ENCODE measurements around the gene PLPPR5. TPM values are rescaled to one million over a fixed set of nuclear protein-coding genes. Genes with fewer than 3 reads are reported as not detected.

PLPPR5 gene
- total RNA-seq, 1 donor from 2014 or later: not detected

GRCh38 chr1:98991127-98992012 lies 13.3 kb downstream of the PLPPR5 start:
- Mint-ChIP-seq H3K4me1 (ENCODE audit: low read depth) (peaks cover 8% of the 10 kb centered on the region), H3K4me3 (no peak overlapping the region), H3K27me3 (ENCODE audit: insufficient read depth) (peaks cover 1% of the 10 kb centered on the region), H3K9me3 (no peaks in the 10 kb centered on the region), H3K36me3 (ENCODE audit: low read depth) (no peaks in the 10 kb centered on the region), H3K27ac (peak overlapping the region; percentile 25)
- intact Hi-C loops (cut with micrococcal nuclease): loop anchor here (1.0 kb wide), 1 partner anchor 197 kb away; no protein-coding TSS in a partner anchor
- no peak for DNase-seq (ENCODE audit: low spot score)

- H3K36me3 Mint-ChIP-seq (ENCODE audit: low read depth): no peaks in the 10 kb centered on the region
- no peaks in the 10 kb centered on the region for H3K9me3 Mint-ChIP-seq
- peaks cover 1% of the 10 kb centered on the region for H3K27me3 Mint-ChIP-seq (ENCODE audit: insufficient read depth)
- intact Hi-C loops (cut with micrococcal nuclease): no loop called here
- DNase-seq (ENCODE audit: low spot score): no peak
- peaks cover 8% of the 10 kb centered on the region for H3K4me1 Mint-ChIP-seq (ENCODE audit: low read depth)
- no peak overlapping the region for H3K4me3 Mint-ChIP-seq
- H3K27ac Mint-ChIP-seq: no peak overlapping the region
These were observed 15.1 kb downstream of the PLPPR5 start for GRCh38 chr1:98989556-98989907.

- Mint-ChIP-seq H3K27ac (no peak overlapping the region), H3K4me3 (no peak overlapping the region), H3K4me1 (ENCODE audit: low read depth) (peaks cover 8% of the 10 kb centered on the region), H3K36me3 (ENCODE audit: low read depth) (no peaks in the 10 kb centered on the region), H3K27me3 (ENCODE audit: insufficient read depth) (peaks cover 1% of the 10 kb centered on the region), H3K9me3 (no peaks in the 10 kb centered on the region)
- no peak for DNase-seq (ENCODE audit: low spot score)
- intact Hi-C loops (cut with micrococcal nuclease): no loop called here
These were observed 15.6 kb downstream of the PLPPR5 start for GRCh38 chr1:98988904-98989555.

GRCh38 chr1:98985687-98986086 lies 19.0 kb downstream of the PLPPR5 start:
- Mint-ChIP-seq H3K9me3 (no peaks in the 10 kb centered on the region), H3K36me3 (ENCODE audit: low read depth) (no peaks in the 10 kb centered on the region), H3K4me3 (no peak overlapping the region), H3K27me3 (ENCODE audit: insufficient read depth) (no peaks in the 10 kb centered on the region), H3K4me1 (ENCODE audit: low read depth) (no peaks in the 10 kb centered on the region), H3K27ac (no peak overlapping the region)
- DNase-seq (ENCODE audit: low spot score): no peak
- intact Hi-C loops (cut with micrococcal nuclease): no loop called here

GRCh38 chr1:98981917-98982513 lies 22.6 kb downstream of the PLPPR5 start:
- Mint-ChIP-seq H3K27ac (no peak overlapping the region), H3K4me3 (no peak overlapping the region), H3K9me3 (no peaks in the 10 kb centered on the region), H3K27me3 (ENCODE audit: insufficient read depth) (no peaks in the 10 kb centered on the region), H3K36me3 (ENCODE audit: low read depth) (no peaks in the 10 kb centered on the region), H3K4me1 (ENCODE audit: low read depth) (no peaks in the 10 kb centered on the region)
- intact Hi-C loops (cut with micrococcal nuclease): no loop called here
- DNase-seq (ENCODE audit: low spot score): no peak

- no peaks in the 10 kb centered on the region for H3K9me3 Mint-ChIP-seq
- no peaks in the 10 kb centered on the region for H3K4me1 Mint-ChIP-seq (ENCODE audit: low read depth)
- H3K4me3 Mint-ChIP-seq: no peak overlapping the region
- no peak overlapping the region for H3K27ac Mint-ChIP-seq
- no peaks in the 10 kb centered on the region for H3K36me3 Mint-ChIP-seq (ENCODE audit: low read depth)
- intact Hi-C loops (cut with micrococcal nuclease): no loop called here
- DNase-seq (ENCODE audit: low spot score): no peak
- no peaks in the 10 kb centered on the region for H3K27me3 Mint-ChIP-seq (ENCODE audit: insufficient read depth)
These were observed 25.2 kb downstream of the PLPPR5 start for GRCh38 chr1:98979463-98979862.

- no peaks in the 10 kb centered on the region for H3K36me3 Mint-ChIP-seq (ENCODE audit: low read depth)
- intact Hi-C loops (cut with micrococcal nuclease): no loop called here
- no peak overlapping the region for H3K27ac Mint-ChIP-seq
- no peak overlapping the region for H3K4me3 Mint-ChIP-seq
- H3K9me3 Mint-ChIP-seq: no peaks in the 10 kb centered on the region
- no peaks in the 10 kb centered on the region for H3K4me1 Mint-ChIP-seq (ENCODE audit: low read depth)
- H3K27me3 Mint-ChIP-seq (ENCODE audit: insufficient read depth): no peaks in the 10 kb centered on the region
- DNase-seq (ENCODE audit: low spot score): no peak
These were observed 28.9 kb downstream of the PLPPR5 start for GRCh38 chr1:98975810-98976209.

GRCh38 chr1:98975113-98975512 lies 29.5 kb downstream of the PLPPR5 start:
- Mint-ChIP-seq H3K36me3 (ENCODE audit: low read depth) (no peaks in the 10 kb centered on the region), H3K4me3 (no peak overlapping the region), H3K9me3 (no peaks in the 10 kb centered on the region), H3K27me3 (ENCODE audit: insufficient read depth) (no peaks in the 10 kb centered on the region), H3K27ac (no peak overlapping the region), H3K4me1 (ENCODE audit: low read depth) (no peaks in the 10 kb centered on the region)
- intact Hi-C loops (cut with micrococcal nuclease): no loop called here
- DNase-seq (ENCODE audit: low spot score): no peak

- H3K27me3 Mint-ChIP-seq (ENCODE audit: insufficient read depth): no peaks in the 10 kb centered on the region
- no peaks in the 10 kb centered on the region for H3K9me3 Mint-ChIP-seq
- intact Hi-C loops (cut with micrococcal nuclease): no loop called here
- no peak overlapping the region for H3K4me3 Mint-ChIP-seq
- no peaks in the 10 kb centered on the region for H3K4me1 Mint-ChIP-seq (ENCODE audit: low read depth)
- no peaks in the 10 kb centered on the region for H3K36me3 Mint-ChIP-seq (ENCODE audit: low read depth)
- no peak overlapping the region for H3K27ac Mint-ChIP-seq
- no peak for DNase-seq (ENCODE audit: low spot score)
These were observed 34.7 kb downstream of the PLPPR5 start for GRCh38 chr1:98969798-98970490.

GRCh38 chr1:98967122-98967521 lies 37.5 kb downstream of the PLPPR5 start:
- Mint-ChIP-seq H3K36me3 (ENCODE audit: low read depth) (no peaks in the 10 kb centered on the region), H3K4me1 (ENCODE audit: low read depth) (no peaks in the 10 kb centered on the region), H3K27me3 (ENCODE audit: insufficient read depth) (peaks cover 2% of the 10 kb centered on the region), H3K27ac (no peak overlapping the region), H3K4me3 (no peak overlapping the region), H3K9me3 (no peaks in the 10 kb centered on the region)
- DNase-seq (ENCODE audit: low spot score): no peak
- intact Hi-C loops (cut with micrococcal nuclease): no loop called here

GRCh38 chr1:98965394-98965793 lies 39.3 kb downstream of the PLPPR5 start:
- Mint-ChIP-seq H3K27me3 (ENCODE audit: insufficient read depth) (peaks cover 2% of the 10 kb centered on the region), H3K4me3 (no peak overlapping the region), H3K4me1 (ENCODE audit: low read depth) (no peaks in the 10 kb centered on the region), H3K27ac (no peak overlapping the region), H3K9me3 (no peaks in the 10 kb centered on the region), H3K36me3 (ENCODE audit: low read depth) (no peaks in the 10 kb centered on the region)
- DNase-seq (ENCODE audit: low spot score): no peak
- intact Hi-C loops (cut with micrococcal nuclease): no loop called here

GRCh38 chr1:98964198-98964597 lies 40.5 kb downstream of the PLPPR5 start:
- intact Hi-C loops (cut with micrococcal nuclease): no loop called here
- Mint-ChIP-seq H3K27ac (no peak overlapping the region), H3K4me3 (no peak overlapping the region), H3K27me3 (ENCODE audit: insufficient read depth) (peaks cover 2% of the 10 kb centered on the region), H3K9me3 (no peaks in the 10 kb centered on the region), H3K4me1 (ENCODE audit: low read depth) (no peaks in the 10 kb centered on the region), H3K36me3 (ENCODE audit: low read depth) (no peaks in the 10 kb centered on the region)
- DNase-seq (ENCODE audit: low spot score): no peak
